HepG2 (cell line): ENCODE results near the gene RMND5A. TPM values are rescaled to one million over a fixed set of nuclear protein-coding genes. Genes with fewer than 3 reads are reported as not detected.
A peak's percentile ranks its signal among the peaks of the same experiment; 100 is the strongest.

Experiments used
- ATAC-seq: fragments of 200-7000 bp; cut with Tn5 transposase; 3 replicates; pipeline ENCODE4 v1.9.1; 2020; ENCODE audit warnings: mild to moderate bottlenecking, moderate library complexity
- BruUV-seq: library from RNA; stranded (reverse); fragments of 400-500 nt; replicated peaks from 2 replicates; lab custom pipeline; 2021; lab: Mats Ljungman, UMichigan
- CTCF ChIA-PET: fragments of 300-600 bp; formaldehyde crosslinking; extraction: SDS; loops from one replicate; lab custom pipeline; 2021; ENCODE audit warnings: low total read pairs, inconsistent platforms, low intra/inter-chr PET ratio; lab: Yijun Ruan, JAX
- POLR2A ChIA-PET: fragments of 350-600 bp; sonication (Branson Sonifier 250); formaldehyde crosslinking; loops from one replicate; lab custom pipeline; 2020; ENCODE audit warnings: antibody characterized with exemption, inconsistent platforms; lab: Yijun Ruan, JAX
- DNase-seq: peaks from one replicate; pipeline ENCODE4 v3.0.0-alpha.2; 2015; ENCODE audit warnings: low spot score
- FAIRE-seq: peaks from 3 replicates; lab custom pipeline; 2011; peaks lifted over from hg19 to GRCh38; lab: Jason Lieb, UNC
- H2AFZ ChIP-seq: one replicate; pipeline ENCODE4 v1.6.1; 2011; ENCODE audit warnings: low read length, inconsistent platforms
- H3K27ac ChIP-seq: fragments of 300-600 bp; 3 replicates; pipeline ENCODE4 v1.8.0; 2011; ENCODE audit warnings: mixed run types, mild to moderate bottlenecking, mixed read lengths, low read length, inconsistent platforms; ENCODE audit not compliant: insufficient read depth; ENCODE audit errors: extremely low read length
- H3K27me3 ChIP-seq, 2 experiments: fragments of 200-600 bp in 1 of 2; 2 replicates in 1 of 2; 3 replicates in 1 of 2; pipeline versions ENCODE4 v1.6.0 to v1.8.0; 2011; ENCODE audit warnings: low read length in 2 of 2, mild to moderate bottlenecking in 2 of 2, moderate library complexity in 2 of 2, inconsistent platforms in 1 of 2; ENCODE audit not compliant: insufficient read depth in 2 of 2, control insufficient read depth in 1 of 2
- H3K36me3 ChIP-seq, 2 experiments: fragments of 200-600 bp in 1 of 2; replicated peaks in 1 of 2; 2 replicates in 1 of 2; 3 replicates in 1 of 2; pipeline versions ENCODE4 v1.5.1 to v1.8.0; 2011; ENCODE audit warnings: low read length in 2 of 2, inconsistent platforms in 1 of 2; ENCODE audit not compliant: insufficient read depth in 2 of 2, control insufficient read depth in 1 of 2
- H3K4me1 ChIP-seq: 2 replicates; pipeline ENCODE4 v1.5.1; 2012; ENCODE audit warnings: low read length, inconsistent platforms; ENCODE audit not compliant: insufficient read depth
- H3K4me2 ChIP-seq: 2 replicates; pipeline ENCODE4 v1.6.0; 2011; ENCODE audit warnings: low read depth, low read length, inconsistent platforms
- H3K4me3 ChIP-seq, 3 experiments: fragments of 200-600 bp in 1 of 3; sonication (generic), shearing (Covaris generic) in 1 of 3; replicated peaks in 1 of 3; 2 replicates each; pipeline ENCODE4 v1.5.1; 2011 to 2016; ENCODE audit warnings: low read length in 3 of 3, inconsistent platforms in 2 of 3, low read depth in 2 of 3, mild to moderate bottlenecking in 2 of 3, control low read depth in 1 of 3, mixed read lengths in 1 of 3; ENCODE audit not compliant: insufficient read depth in 1 of 3
- H3K79me2 ChIP-seq: one replicate; pipeline ENCODE4 v1.6.1; 2011; ENCODE audit warnings: low read length, inconsistent platforms; ENCODE audit not compliant: insufficient read depth
- H3K9ac ChIP-seq: 2 replicates; pipeline ENCODE4 v1.6.0; 2011; ENCODE audit warnings: mild to moderate bottlenecking, low read depth, low read length, inconsistent platforms; ENCODE audit not compliant: insufficient read depth
- H3K9me3 ChIP-seq: 2 replicates; pipeline ENCODE4 v1.5.1; 2012; ENCODE audit warnings: mild to moderate bottlenecking, low read length
- H4K20me1 ChIP-seq: 2 replicates; pipeline ENCODE4 v1.6.0; 2011; ENCODE audit warnings: inconsistent platforms, mild to moderate bottlenecking, low read length, moderate library complexity; ENCODE audit not compliant: insufficient read depth
- AHR ChIP-seq: IDR thresholded peaks from 2 replicates; pipeline ENCODE4 v1.6.1; 2018; ENCODE audit warnings: missing genetic modification reagents, missing compliant biosample characterization
- ISX ChIP-seq: sonication (generic); formaldehyde crosslinking; conservative IDR thresholded peaks from 2 replicates; pipeline ENCODE4 v1.5.0; 2020; ENCODE audit warnings: missing genetic modification reagents
- KLF12 ChIP-seq: sonication (generic); formaldehyde crosslinking; IDR thresholded peaks from 2 replicates; pipeline ENCODE4 v1.4.0; 2020; ENCODE audit warnings: missing genetic modification reagents, borderline replicate concordance
- LCORL ChIP-seq, 2 experiments: fragments of 450-650 bp in 1 of 2; sonication (generic) in 1 of 2; formaldehyde crosslinking in 1 of 2; IDR thresholded peaks; 2 replicates each; pipeline versions ENCODE4 v1.5.0 to v1.6.1; 2017 to 2020; ENCODE audit warnings: antibody characterized with exemption in 1 of 2, missing genetic modification reagents in 1 of 2
- MAFF ChIP-seq: IDR thresholded peaks from 2 replicates; pipeline ENCODE4 v1.6.1; 2011; ENCODE audit warnings: low read depth, low read length, improper control_type of control experiment
- MEF2D ChIP-seq: sonication (generic); formaldehyde crosslinking; IDR thresholded peaks from 2 replicates; pipeline ENCODE4 v1.5.1; 2020; ENCODE audit warnings: mild to moderate bottlenecking, missing genetic modification reagents
- MZF1 ChIP-seq: sonication (generic); formaldehyde crosslinking; IDR thresholded peaks from 2 replicates; pipeline ENCODE4 v1.8.1; 2023; ENCODE audit warnings: mild to moderate bottlenecking, missing genetic modification reagents, borderline replicate concordance
- NFE2L2 ChIP-seq: fragments of 150-350 bp; IDR thresholded peaks from 2 replicates; pipeline ENCODE4 v1.6.1; 2014; ENCODE audit warnings: low read length
- ONECUT2 ChIP-seq: sonication (generic); formaldehyde crosslinking; IDR thresholded peaks from 2 replicates; pipeline ENCODE4 v1.4.0; 2020; ENCODE audit warnings: missing genetic modification reagents
- RXRB ChIP-seq: IDR thresholded peaks from 2 replicates; pipeline ENCODE4 v1.6.1; 2016; ENCODE audit warnings: borderline replicate concordance, missing genetic modification reagents, missing compliant biosample characterization
- SATB2 ChIP-seq: sonication (generic); formaldehyde crosslinking; IDR thresholded peaks from 2 replicates; pipeline ENCODE4 v1.5.0; 2020; ENCODE audit warnings: missing genetic modification reagents
- SMC3 ChIP-seq: IDR thresholded peaks from 2 replicates; pipeline ENCODE4 v1.6.1; 2011; ENCODE audit warnings: low read length, improper control_type of control experiment
- STAG1 ChIP-seq: sonication (generic); formaldehyde crosslinking; IDR thresholded peaks from 2 replicates; pipeline ENCODE4 v1.4.0; 2020; ENCODE audit warnings: missing genetic modification reagents
- ZFP62 ChIP-seq: sonication (generic); formaldehyde crosslinking; IDR thresholded peaks from 2 replicates; pipeline ENCODE4 v1.4.0; 2020; ENCODE audit warnings: missing genetic modification reagents
- ZNF331 ChIP-seq: sonication (generic); formaldehyde crosslinking; IDR thresholded peaks from 2 replicates; pipeline ENCODE4 v1.4.0; 2020; ENCODE audit warnings: missing genetic modification reagents
- ZNF543 ChIP-seq: sonication (generic); formaldehyde crosslinking; IDR thresholded peaks from 2 replicates; pipeline ENCODE4 v1.4.0; 2020; ENCODE audit warnings: mild to moderate bottlenecking, missing genetic modification reagents
- ZNF598 ChIP-seq: sonication (generic); formaldehyde crosslinking; IDR thresholded peaks from 2 replicates; pipeline ENCODE4 v1.5.1; 2020; ENCODE audit warnings: mild to moderate bottlenecking, missing genetic modification reagents, borderline replicate concordance
- ZXDC ChIP-seq: sonication (generic); formaldehyde crosslinking; IDR thresholded peaks from 2 replicates; pipeline ENCODE4 v1.5.0; 2020; ENCODE audit warnings: mild to moderate bottlenecking, missing genetic modification reagents
- WGBS: methylation state at CpG from one replicate; pipeline ENCODE4 v1.1.6; 2017; ENCODE audit warnings: low lambda C conversion rate; 5-methylcytosine and 5-hydroxymethylcytosine counted together
- in situ Hi-C: cut with HindIII; loops from 2 replicates; pipeline ENCODE4 v1.10.0; 2017; ENCODE audit warnings: low pct_unique_long_range_greater_than_20kb; ENCODE audit not compliant: extremely low pct_ligation_motif_present
- intact Hi-C: fragments of 100-400 bp; cut with micrococcal nuclease; formaldehyde crosslinking; loops from one replicate; pipeline ENCODE4 v1.10.0; 2022; ENCODE audit not compliant: unreplicated experiment
- polyA plus RNA-seq, 8 experiments: library from polyadenylated mRNA; depleted of rRNA in 3 of 8; stranded (reverse) in 7 of 8; unstranded in 1 of 8; fragments of >200 nt; fragmentation: Illumina TruSeq in 4 of 8; extraction: Trizol in 4 of 8; gene quantifications; 2 replicates each; pipeline versions ENCODE4 v1.2.1 to v1.2.3, GENCODE V29; 2011 to 2016; ENCODE audit warnings: low read depth in 4 of 8, missing spikeins in 1 of 8, mixed read lengths in 1 of 8; ENCODE audit not compliant: insufficient read depth in 1 of 8
- total RNA-seq, 5 experiments: library from RNA; depleted of rRNA; stranded (reverse); fragments of >200 nt; fragmentation: Illumina TruSeq; extraction: Trizol; gene quantifications; 2 replicates each; pipeline ENCODE4 v1.2.3, GENCODE V29; 2016; ENCODE audit warnings: low read depth in 1 of 5

Gene RMND5A
- total and polyA plus RNA-seq, 2 of the 13 experiments (the other 11 are each of a cell fraction or from before 2014, with no cell fraction given) = 31.0 to 66.4 TPM

GRCh38 chr2:86760371-86760770, 40.3 kb downstream of the RMND5A start:
- BruUV-seq = no TSS peak
- no peak for TF ChIP-seq MZF1 (CRISPR knock-in tag)
- DNase-seq (no peak), ATAC-seq (no peak), FAIRE-seq (no peak)
- Histone ChIP-seq H3K79me2 (peaks cover 5% of the 10 kb centered on the region), H3K4me2 (no peak overlapping the region), H4K20me1 (peaks cover 8% of the 10 kb centered on the region; the same call in 1 of the 2 replicates), H3K27ac (no peak overlapping the region), H3K36me3 (peaks cover 5 to 37% of the 10 kb centered on the region in 2 experiments; a peak in 3 of 5 replicates), H2AFZ (no peak overlapping the region), H3K4me1 (no peaks in the 10 kb centered on the region), H3K9me3 (no peaks in the 10 kb centered on the region), H3K4me3 (no peak overlapping the region), H3K27me3 (no peaks in the 10 kb centered on the region), H3K9ac (no peak overlapping the region)
- in situ Hi-C loops = no loop called here
- intact Hi-C loops = loop anchor here (5.0 kb wide), 1 partner anchor 47 kb away; no protein-coding TSS in a partner anchor
- WGBS = 89% methylated on average over 4 of the region's 4 CpGs
- CTCF ChIA-PET = no interaction called here
- POLR2A ChIA-PET = no interaction called here

- DNase-seq (peak; percentile 43), ATAC-seq (peak; percentile 89), FAIRE-seq (peak; percentile 77)
- 68% methylated on average over 4 of the region's 4 CpGs for WGBS
- no peaks in the 10 kb centered on the region for H3K27me3 ChIP-seq
- intact Hi-C loops = loop anchor here (1.0 to 5.0 kb wide), 2 partner anchors 43 to 246 kb away; no protein-coding TSS in a partner anchor
- H2AFZ ChIP-seq = no peak overlapping the region
- H3K27ac ChIP-seq = no peak overlapping the region
- H4K20me1 ChIP-seq = peaks cover 6% of the 10 kb centered on the region; the same call in 1 of the 2 replicates
- H3K4me2 ChIP-seq = no peak overlapping the region
- ChIA-PET CTCF (no interaction called here), POLR2A (no interaction called here)
- H3K4me1 ChIP-seq = no peaks in the 10 kb centered on the region
- in situ Hi-C loops = no loop called here
- H3K9me3 ChIP-seq = no peaks in the 10 kb centered on the region
- H3K36me3 ChIP-seq = peaks cover 17 to 53% of the 10 kb centered on the region in 2 experiments
- H3K4me3 ChIP-seq = no peak overlapping the region
- no peak overlapping the region for H3K9ac ChIP-seq
- BruUV-seq = no TSS peak
- H3K79me2 ChIP-seq = peaks cover 5% of the 10 kb centered on the region
- TF ChIP-seq STAG1 (CRISPR knock-in tag) (peak; percentile 74), RXRB (CRISPR knock-in tag) (no peak), LCORL (IDR thresholded peaks at IDR 0.05) (no peak), LCORL (CRISPR knock-in tag; IDR thresholded peaks at IDR 0.05) (no peak), SMC3 (peak; percentile 70), ZFP62 (CRISPR knock-in tag) (no peak), ZXDC (no peak), ZNF331 (CRISPR knock-in tag) (no peak), ISX (CRISPR knock-in tag) (no peak), ZNF543 (no peak), KLF12 (CRISPR knock-in tag) (no peak), ZNF598 (CRISPR knock-in tag) (no peak), AHR (no peak), MAFF (no peak), ONECUT2 (no peak), SATB2 (CRISPR knock-in tag) (no peak), MEF2D (CRISPR knock-in tag) (0 out of 2 replicates have a peak, but pooled peaks have one; percentile 28), NFE2L2 (no peak)
Measured at GRCh38 chr2:86764661-86765309, 44.7 kb downstream of the RMND5A start.
